SK-N-SH (cell line): Measurements from ENCODE around the gene PLXNA4. TPM values are rescaled to one million over a fixed set of nuclear protein-coding genes. Genes with fewer than 3 reads are reported as not detected.

Source experiments
- CTCF ChIA-PET: fragments of 300-600, 350-600 bp; formaldehyde crosslinking; extraction: SDS; loops from one replicate; lab custom pipeline; 2021; lab: Yijun Ruan, JAX
- POLR2A ChIA-PET: fragments of 350-600 bp; sonication (Branson Sonifier 250); formaldehyde crosslinking; extraction: SDS; loops from one replicate; lab custom pipeline; 2020; ENCODE audit warnings: antibody characterized with exemption, inconsistent platforms; lab: Yijun Ruan, JAX
- DNase-seq: peaks from one replicate; pipeline ENCODE4 v3.0.0; 2012
- H2AFZ ChIP-seq: fragments of 200-600 bp; sonication (generic); 2 replicates; pipeline ENCODE4 v1.8.1; 2016; ENCODE audit warnings: antibody characterized with exemption, mild to moderate bottlenecking, low read depth
- H3F3A ChIP-seq: fragments of 200-600 bp; sonication (generic); replicated peaks from 2 replicates; pipeline ENCODE3; 2016; ENCODE audit warnings: antibody characterized with exemption, mild to moderate bottlenecking; ENCODE audit not compliant: insufficient read depth
- H3K27ac ChIP-seq, 2 experiments: fragments of 200-500 bp in 1 of 2; fragments of 200-600 bp in 1 of 2; sonication (Bioruptor generic) in 1 of 2; sonication (generic), shearing (Covaris generic) in 1 of 2; 2 replicates each; pipeline versions ENCODE4 v1.5.1 to v1.6.1; 2014 to 2016; ENCODE audit warnings: low read depth in 2 of 2, inconsistent platforms in 1 of 2, low read length in 1 of 2, mild to moderate bottlenecking in 1 of 2, mixed read lengths in 1 of 2
- H3K27me3 ChIP-seq: fragments of 200-600 bp; sonication (generic), shearing (Covaris generic); 2 replicates; pipeline ENCODE4 v1.6.1; 2016; ENCODE audit warnings: mixed run types; ENCODE audit not compliant: insufficient read depth
- H3K36me3 ChIP-seq, 2 experiments: fragments of 200-500 bp in 1 of 2; fragments of 200-600 bp in 1 of 2; sonication (Bioruptor generic) in 1 of 2; sonication (generic) in 1 of 2; replicated peaks in 1 of 2; 2 replicates each; pipeline versions ENCODE3 to v1.5.1; 2014 to 2016; ENCODE audit warnings: low read length in 1 of 2, mild to moderate bottlenecking in 1 of 2; ENCODE audit not compliant: insufficient read depth in 2 of 2, control insufficient read depth in 1 of 2
- H3K4me1 ChIP-seq, 2 experiments: fragments of 200-500 bp in 1 of 2; fragments of 200-600 bp in 1 of 2; sonication (Bioruptor generic) in 1 of 2; sonication (generic), shearing (Covaris generic) in 1 of 2; 2 replicates each; pipeline versions ENCODE4 v1.5.1 to v1.6.1; 2014 to 2016; ENCODE audit warnings: low read depth in 1 of 2, low read length in 1 of 2, mixed run types in 1 of 2; ENCODE audit not compliant: insufficient read depth in 2 of 2, control insufficient read depth in 1 of 2
- H3K4me2 ChIP-seq: fragments of 200-600 bp; sonication (generic), shearing (Covaris generic); 2 replicates; pipeline ENCODE4 v1.6.1; 2017; ENCODE audit warnings: mixed run types
- H3K4me3 ChIP-seq, 2 experiments: fragments of 200-500 bp in 1 of 2; fragments of 200-600 bp in 1 of 2; sonication (Bioruptor generic) in 1 of 2; sonication (generic), shearing (Covaris generic) in 1 of 2; 2 replicates each; pipeline versions ENCODE4 v1.5.1 to v1.8.1; 2014 to 2016; ENCODE audit warnings: low read depth in 2 of 2, inconsistent platforms in 1 of 2, low read length in 1 of 2, mild to moderate bottlenecking in 1 of 2, mixed read lengths in 1 of 2, moderate library complexity in 1 of 2
- H3K79me2 ChIP-seq: fragments of 200-600 bp; sonication (generic); 2 replicates; pipeline ENCODE4 v1.8.1; 2017; ENCODE audit warnings: mild to moderate bottlenecking; ENCODE audit not compliant: insufficient read depth
- H3K9ac ChIP-seq: fragments of 200-600 bp; sonication (generic); 2 replicates; pipeline ENCODE4 v1.6.1; 2017; ENCODE audit warnings: mixed run types
- H3K9me2 ChIP-seq: fragments of 200-600 bp; sonication (generic); 2 replicates; pipeline ENCODE4 v1.6.1; 2017; ENCODE audit warnings: mixed run types
- H3K9me3 ChIP-seq: fragments of 200-600 bp; sonication (generic); 2 replicates; pipeline ENCODE4 v1.6.1; 2017; ENCODE audit warnings: mixed run types, mild to moderate bottlenecking, moderate library complexity
- H4K20me1 ChIP-seq: fragments of 200-600 bp; sonication (generic); 2 replicates; pipeline ENCODE4 v1.6.1; 2017; ENCODE audit warnings: mild to moderate bottlenecking, mixed run types; ENCODE audit not compliant: insufficient read depth
- CTCF ChIP-seq: fragments of 200-600 bp; sonication (generic); IDR thresholded peaks from 2 replicates; pipeline ENCODE4 v1.6.1; 2017; ENCODE audit warnings: antibody characterized with exemption, mild to moderate bottlenecking, moderate library complexity
- ELF1 ChIP-seq: IDR thresholded peaks from 2 replicates; pipeline ENCODE4 v1.4.0; 2012
- FOXJ3 ChIP-seq: sonication (generic); formaldehyde crosslinking; IDR thresholded peaks from 2 replicates; pipeline ENCODE4 v1.5.1; 2020; ENCODE audit warnings: mild to moderate bottlenecking, missing genetic modification reagents
- GABPA ChIP-seq: IDR thresholded peaks from 2 replicates; pipeline ENCODE4 v1.4.0; 2012; ENCODE audit warnings: low read depth, mild to moderate bottlenecking
- GATA2 ChIP-seq: sonication (generic); formaldehyde crosslinking; IDR thresholded peaks from 2 replicates; pipeline ENCODE4 v1.5.0; 2020; ENCODE audit warnings: mild to moderate bottlenecking, missing genetic modification reagents
- JUND ChIP-seq: IDR thresholded peaks from 2 replicates; pipeline ENCODE4 v1.4.0; 2012
- MAX ChIP-seq: IDR thresholded peaks from 2 replicates; pipeline ENCODE4 v1.4.0; 2012; ENCODE audit warnings: low read depth
- NFIC ChIP-seq: IDR thresholded peaks from 2 replicates; pipeline ENCODE4 v1.4.0; 2012; ENCODE audit warnings: borderline replicate concordance
- POLR2AphosphoS5 ChIP-seq: IDR thresholded peaks from 2 replicates; pipeline ENCODE4 v1.6.1; 2012; ENCODE audit warnings: low read depth, low read length
- RFX5 ChIP-seq: IDR thresholded peaks from 2 replicates; pipeline ENCODE4 v1.6.1; 2012; ENCODE audit warnings: mild to moderate bottlenecking, improper control_type of control experiment, low read length
- SIN3A ChIP-seq: IDR thresholded peaks from 2 replicates; pipeline ENCODE4 v1.6.1; 2012; ENCODE audit warnings: low read depth, mild to moderate bottlenecking, low read length, moderate library complexity, borderline replicate concordance
- SMC3 ChIP-seq: IDR thresholded peaks from 2 replicates; pipeline ENCODE4 v1.6.1; 2012; ENCODE audit warnings: low read depth, low read length, improper control_type of control experiment
- TCF12 ChIP-seq: IDR thresholded peaks from 2 replicates; pipeline ENCODE4 v1.4.0; 2012
- TEAD4 ChIP-seq: IDR thresholded peaks from 2 replicates; pipeline ENCODE4 v1.4.0; 2012; ENCODE audit warnings: mild to moderate bottlenecking, borderline replicate concordance; ENCODE audit not compliant: insufficient read depth
- YY1 ChIP-seq: IDR thresholded peaks from 2 replicates; pipeline ENCODE4 v1.4.0; 2012; ENCODE audit warnings: low read depth, mild to moderate bottlenecking
- WGBS: methylation state at CpG from one replicate; pipeline ENCODE4 v1.1.6; 2017; ENCODE audit warnings: low lambda C conversion rate; 5-methylcytosine and 5-hydroxymethylcytosine counted together
- polyA plus RNA-seq, 3 experiments: library from polyadenylated mRNA; depleted of rRNA; stranded (reverse); fragments of >200 nt; gene quantifications; 2 replicates each; pipeline ENCODE4 v1.2.3, GENCODE V29; 2012
- TF ChIP-seq, protein P1 (sequence below): IDR thresholded peaks from 2 replicates; pipeline ENCODE4 v1.4.0; 2012; ENCODE audit warnings: low read depth, borderline replicate concordance
- TF ChIP-seq, protein P2 (sequence below): fragments of 150-350 bp; IDR thresholded peaks from 2 replicates; pipeline ENCODE4 v1.6.1; 2017; ENCODE audit warnings: antibody characterized with exemption, low read length, low read depth, borderline replicate concordance
- TF ChIP-seq, protein P3 (sequence below): IDR thresholded peaks from 2 replicates; pipeline ENCODE4 v1.6.1; 2012; ENCODE audit warnings: mild to moderate bottlenecking, low read depth, low read length, moderate library complexity

Gene PLXNA4
- polyA plus RNA-seq, 1 of the 3 experiments (the other 2 are of a cell fraction) = 2.4 TPM

DNA sequence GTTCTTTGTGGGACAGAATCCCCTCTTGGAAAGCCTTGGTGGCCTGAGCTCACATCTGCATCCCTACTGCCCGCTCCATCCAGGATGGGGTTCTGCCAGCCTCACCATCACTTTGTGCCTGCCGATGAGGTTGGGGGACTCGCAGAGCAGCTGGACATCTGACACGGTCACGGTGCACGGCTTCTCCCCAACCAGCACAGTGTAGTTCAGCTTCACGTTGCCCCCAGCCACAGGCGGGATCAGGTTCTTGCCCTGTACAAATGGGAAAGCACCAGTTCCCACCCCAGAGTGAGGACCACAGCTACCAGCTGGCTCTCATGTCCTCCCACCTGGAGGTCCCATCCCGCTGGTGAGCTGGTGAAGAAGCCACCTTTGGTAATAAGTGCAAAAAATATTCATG, 395.8 kb downstream of the PLXNA4 start:
- no peaks in the 10 kb centered on the region; a peak in 1 of 4 replicates for H3K4me1 ChIP-seq
- no peak for DNase-seq
- H3K79me2 ChIP-seq = no peaks in the 10 kb centered on the region
- no peak overlapping the region for H3K4me3 ChIP-seq
- peaks cover 0 to 19% of the 10 kb centered on the region in 2 experiments for H3K36me3 ChIP-seq
- no peak overlapping the region for H3K9ac ChIP-seq
- H3F3A ChIP-seq = peaks cover 5% of the 10 kb centered on the region
- H4K20me1 ChIP-seq = no peaks in the 10 kb centered on the region
- CTCF ChIA-PET = interaction anchor here (0.6 to 2.0 kb wide), 3 partner anchors 18 to 235 kb away, joined by 3 to 6 read pairs (median 3); no protein-coding TSS in a partner anchor
- TF ChIP-seq SIN3A (no peak), MAX (no peak), FOXJ3 (CRISPR knock-in tag) (no peak), GABPA (no peak), TCF12 (no peak), CTCF (no peak), JUND (no peak), TEAD4 (no peak), SMC3 (no peak)
- TF ChIP-seq, protein P1, sequence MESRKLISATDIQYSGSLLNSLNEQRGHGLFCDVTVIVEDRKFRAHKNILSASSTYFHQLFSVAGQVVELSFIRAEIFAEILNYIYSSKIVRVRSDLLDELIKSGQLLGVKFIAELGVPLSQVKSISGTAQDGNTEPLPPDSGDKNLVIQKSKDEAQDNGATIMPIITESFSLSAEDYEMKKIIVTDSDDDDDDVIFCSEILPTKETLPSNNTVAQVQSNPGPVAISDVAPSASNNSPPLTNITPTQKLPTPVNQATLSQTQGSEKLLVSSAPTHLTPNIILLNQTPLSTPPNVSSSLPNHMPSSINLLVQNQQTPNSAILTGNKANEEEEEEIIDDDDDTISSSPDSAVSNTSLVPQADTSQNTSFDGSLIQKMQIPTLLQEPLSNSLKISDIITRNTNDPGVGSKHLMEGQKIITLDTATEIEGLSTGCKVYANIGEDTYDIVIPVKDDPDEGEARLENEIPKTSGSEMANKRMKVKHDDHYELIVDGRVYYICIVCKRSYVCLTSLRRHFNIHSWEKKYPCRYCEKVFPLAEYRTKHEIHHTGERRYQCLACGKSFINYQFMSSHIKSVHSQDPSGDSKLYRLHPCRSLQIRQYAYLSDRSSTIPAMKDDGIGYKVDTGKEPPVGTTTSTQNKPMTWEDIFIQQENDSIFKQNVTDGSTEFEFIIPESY = no peak
- TF ChIP-seq, all 33 proteins: peak for 0
- POLR2A ChIA-PET = no interaction called here
- 97% methylated on average over 9 of the region's 9 CpGs for WGBS
- Histone ChIP-seq H3K9me2 (no peaks in the 10 kb centered on the region), H3K27me3 (no peaks in the 10 kb centered on the region), H3K9me3 (no peaks in the 10 kb centered on the region), H3K4me2 (no peak overlapping the region), H2AFZ (no peak overlapping the region), H3K27ac (no peak overlapping the region)

DNA sequence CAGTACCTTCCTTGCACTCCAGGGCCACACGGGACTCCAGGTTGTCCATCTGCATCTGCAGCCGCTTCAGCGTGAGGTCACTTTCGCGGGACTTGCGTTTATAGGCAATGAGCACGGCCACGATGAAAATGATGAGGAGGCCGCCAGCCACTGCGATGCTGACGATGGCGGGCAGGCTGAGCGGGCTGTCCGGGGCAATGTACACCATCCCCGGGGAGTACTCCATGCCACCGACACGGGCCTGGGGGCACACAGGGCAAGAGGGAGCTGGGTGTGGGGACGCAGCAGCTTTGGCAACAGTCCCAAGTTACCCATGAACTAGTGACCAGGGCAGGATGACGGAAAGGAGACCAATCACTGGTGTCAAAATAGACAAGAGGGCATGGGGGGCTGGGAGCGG, 396.6 kb downstream of the PLXNA4 start:
- DNase-seq = no peak
- Histone ChIP-seq H3K27ac (no peak overlapping the region), H4K20me1 (no peaks in the 10 kb centered on the region), H3K4me3 (no peak overlapping the region), H3K27me3 (no peaks in the 10 kb centered on the region), H3K9me3 (no peaks in the 10 kb centered on the region), H3K79me2 (no peaks in the 10 kb centered on the region), H3K36me3 (peaks cover 0 to 19% of the 10 kb centered on the region in 2 experiments), H3K4me1 (no peaks in the 10 kb centered on the region; a peak in 1 of 4 replicates), H3K9me2 (no peaks in the 10 kb centered on the region), H2AFZ (no peak overlapping the region), H3K4me2 (no peak overlapping the region), H3K9ac (no peak overlapping the region), H3F3A (peaks cover 5% of the 10 kb centered on the region)
- CTCF ChIA-PET = interaction anchor here (2.0 kb wide), 1 partner anchor 234 kb away, joined by 6 read pairs; no protein-coding TSS in a partner anchor
- WGBS = 93% methylated on average over 20 of the region's 20 CpGs
- POLR2A ChIA-PET = no interaction called here
- TF ChIP-seq, protein P2, sequence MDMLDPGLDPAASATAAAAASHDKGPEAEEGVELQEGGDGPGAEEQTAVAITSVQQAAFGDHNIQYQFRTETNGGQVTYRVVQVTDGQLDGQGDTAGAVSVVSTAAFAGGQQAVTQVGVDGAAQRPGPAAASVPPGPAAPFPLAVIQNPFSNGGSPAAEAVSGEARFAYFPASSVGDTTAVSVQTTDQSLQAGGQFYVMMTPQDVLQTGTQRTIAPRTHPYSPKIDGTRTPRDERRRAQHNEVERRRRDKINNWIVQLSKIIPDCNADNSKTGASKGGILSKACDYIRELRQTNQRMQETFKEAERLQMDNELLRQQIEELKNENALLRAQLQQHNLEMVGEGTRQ = no peak
- TF ChIP-seq RFX5 (no peak), NFIC (no peak), YY1 (no peak), ELF1 (no peak), POLR2AphosphoS5 (no peak), GATA2 (no peak), SMC3 (no peak), JUND (no peak), CTCF (no peak)
- TF ChIP-seq, protein P3, sequence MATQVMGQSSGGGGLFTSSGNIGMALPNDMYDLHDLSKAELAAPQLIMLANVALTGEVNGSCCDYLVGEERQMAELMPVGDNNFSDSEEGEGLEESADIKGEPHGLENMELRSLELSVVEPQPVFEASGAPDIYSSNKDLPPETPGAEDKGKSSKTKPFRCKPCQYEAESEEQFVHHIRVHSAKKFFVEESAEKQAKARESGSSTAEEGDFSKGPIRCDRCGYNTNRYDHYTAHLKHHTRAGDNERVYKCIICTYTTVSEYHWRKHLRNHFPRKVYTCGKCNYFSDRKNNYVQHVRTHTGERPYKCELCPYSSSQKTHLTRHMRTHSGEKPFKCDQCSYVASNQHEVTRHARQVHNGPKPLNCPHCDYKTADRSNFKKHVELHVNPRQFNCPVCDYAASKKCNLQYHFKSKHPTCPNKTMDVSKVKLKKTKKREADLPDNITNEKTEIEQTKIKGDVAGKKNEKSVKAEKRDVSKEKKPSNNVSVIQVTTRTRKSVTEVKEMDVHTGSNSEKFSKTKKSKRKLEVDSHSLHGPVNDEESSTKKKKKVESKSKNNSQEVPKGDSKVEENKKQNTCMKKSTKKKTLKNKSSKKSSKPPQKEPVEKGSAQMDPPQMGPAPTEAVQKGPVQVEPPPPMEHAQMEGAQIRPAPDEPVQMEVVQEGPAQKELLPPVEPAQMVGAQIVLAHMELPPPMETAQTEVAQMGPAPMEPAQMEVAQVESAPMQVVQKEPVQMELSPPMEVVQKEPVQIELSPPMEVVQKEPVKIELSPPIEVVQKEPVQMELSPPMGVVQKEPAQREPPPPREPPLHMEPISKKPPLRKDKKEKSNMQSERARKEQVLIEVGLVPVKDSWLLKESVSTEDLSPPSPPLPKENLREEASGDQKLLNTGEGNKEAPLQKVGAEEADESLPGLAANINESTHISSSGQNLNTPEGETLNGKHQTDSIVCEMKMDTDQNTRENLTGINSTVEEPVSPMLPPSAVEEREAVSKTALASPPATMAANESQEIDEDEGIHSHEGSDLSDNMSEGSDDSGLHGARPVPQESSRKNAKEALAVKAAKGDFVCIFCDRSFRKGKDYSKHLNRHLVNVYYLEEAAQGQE = no peak
